Mammary epithelial cell (primary cell): ENCODE data around the gene KCNK10.

ENCODE experiments used
- EZH2 ChIP-seq: IDR thresholded peaks from 2 replicates; pipeline ENCODE4 v1.6.1; 2012; ENCODE audit warnings: low read length, inconsistent platforms, borderline replicate concordance
- TF ChIP-seq, protein P1 (sequence below), 2 donors: IDR thresholded peaks in 1 of 2; conservative IDR thresholded peaks in 1 of 2; 2 replicates each; pipeline ENCODE4 v1.5.1; 2011 to 2012; ENCODE audit warnings: inconsistent platforms in 2 of 2, low read length in 2 of 2, mild to moderate bottlenecking in 2 of 2, control low read depth in 1 of 2, low read depth in 1 of 2; ENCODE audit not compliant: insufficient read depth in 1 of 2; ENCODE audit errors: extremely low read depth in 1 of 2

DNA sequence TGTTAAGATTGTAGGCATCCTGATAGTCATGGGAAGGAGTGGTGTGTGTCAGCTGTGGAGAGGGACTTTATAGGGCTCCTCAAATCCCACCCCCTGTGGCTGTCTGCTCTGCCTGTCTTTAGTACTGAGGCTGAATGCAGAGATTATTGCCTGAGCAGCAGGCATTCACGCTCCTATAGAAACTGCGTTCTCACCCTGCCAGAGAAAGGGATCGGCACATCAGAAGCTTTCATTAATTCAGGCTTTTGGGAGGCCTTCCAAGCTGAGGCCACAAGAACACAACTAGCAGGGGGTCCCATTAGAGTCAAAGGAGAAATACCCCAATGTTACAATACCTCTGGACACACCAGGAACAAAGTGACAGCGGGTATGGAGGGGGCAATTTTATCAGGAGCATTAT lies 12.6 kb downstream of the KCNK10 start:
- TF ChIP-seq, protein P1, sequence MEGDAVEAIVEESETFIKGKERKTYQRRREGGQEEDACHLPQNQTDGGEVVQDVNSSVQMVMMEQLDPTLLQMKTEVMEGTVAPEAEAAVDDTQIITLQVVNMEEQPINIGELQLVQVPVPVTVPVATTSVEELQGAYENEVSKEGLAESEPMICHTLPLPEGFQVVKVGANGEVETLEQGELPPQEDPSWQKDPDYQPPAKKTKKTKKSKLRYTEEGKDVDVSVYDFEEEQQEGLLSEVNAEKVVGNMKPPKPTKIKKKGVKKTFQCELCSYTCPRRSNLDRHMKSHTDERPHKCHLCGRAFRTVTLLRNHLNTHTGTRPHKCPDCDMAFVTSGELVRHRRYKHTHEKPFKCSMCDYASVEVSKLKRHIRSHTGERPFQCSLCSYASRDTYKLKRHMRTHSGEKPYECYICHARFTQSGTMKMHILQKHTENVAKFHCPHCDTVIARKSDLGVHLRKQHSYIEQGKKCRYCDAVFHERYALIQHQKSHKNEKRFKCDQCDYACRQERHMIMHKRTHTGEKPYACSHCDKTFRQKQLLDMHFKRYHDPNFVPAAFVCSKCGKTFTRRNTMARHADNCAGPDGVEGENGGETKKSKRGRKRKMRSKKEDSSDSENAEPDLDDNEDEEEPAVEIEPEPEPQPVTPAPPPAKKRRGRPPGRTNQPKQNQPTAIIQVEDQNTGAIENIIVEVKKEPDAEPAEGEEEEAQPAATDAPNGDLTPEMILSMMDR (conservative IDR thresholded peaks at IDR 0.05 in 1 of 2, IDR thresholded peaks at IDR 0.05 in 1 of 2; ENCODE audit: extremely low read depth in 1 of 2, insufficient read depth in 1 of 2, low read depth in 1 of 2, low read length in 2 of 2): no peak
- TF ChIP-seq EZH2: no peak
